GM13977 (cell line): Measurements from ENCODE around the gene ZNF236.

Source experiments
- DNase-seq: peaks from one replicate; pipeline ENCODE4 v3.0.0; 2012; ENCODE audit warnings: low spot score
- CTCF ChIP-seq: IDR thresholded peaks from 2 replicates; pipeline ENCODE4 v1.5.1; 2012; ENCODE audit warnings: mild to moderate bottlenecking, control low read depth; ENCODE audit not compliant: insufficient read depth; ENCODE audit errors: extremely low read depth, missing control alignments
- in situ Hi-C: fragments of 300-500 bp; cut with MboI; formaldehyde crosslinking; loops from one replicate; pipeline ENCODE4 v1.12.0; 2022; ENCODE audit warnings: low sequenced_read_pairs, low pct_unique_long_range_greater_than_20kb, mixed read lengths, inconsistent platforms; ENCODE audit not compliant: unreplicated experiment

The ZNF236 gene

GRCh38 chr18:76896677-76897076 lies 74.3 kb downstream of the ZNF236 start:
- in situ Hi-C loops, result no loop called here
- no peak for DNase-seq
- TF ChIP-seq CTCF, result no peak

- DNase-seq, result no peak
- in situ Hi-C loops, result no loop called here
- no peak for TF ChIP-seq CTCF
Measured at GRCh38 chr18:76897257-76897656, 74.9 kb downstream of the ZNF236 start.

- no peak for TF ChIP-seq CTCF
- DNase-seq, result no peak
- in situ Hi-C loops, result no loop called here
Measured at GRCh38 chr18:76903386-76903785, 81.0 kb downstream of the ZNF236 start.

GRCh38 chr18:76905821-76906220 lies 83.5 kb downstream of the ZNF236 start:
- DNase-seq, result no peak
- no peak for TF ChIP-seq CTCF

GRCh38 chr18:76908277-76908676 lies 85.9 kb downstream of the ZNF236 start:
- no peak for TF ChIP-seq CTCF
- no peak for DNase-seq
- in situ Hi-C loops, result no loop called here

More at GRCh38 chr18:76905821-76906220, 83.5 kb downstream of the ZNF236 start:
- in situ Hi-C loops, result no loop called here

GRCh38 chr18:76909439-76909838 lies 87.1 kb downstream of the ZNF236 start:
- no peak for DNase-seq
- in situ Hi-C loops, result no loop called here
- TF ChIP-seq CTCF, result no peak

GRCh38 chr18:76911440-76911839 lies 89.1 kb downstream of the ZNF236 start:
- in situ Hi-C loops, result no loop called here
- TF ChIP-seq CTCF, result no peak
- DNase-seq, result no peak
